Caco-2 (cell line): ENCODE measurements around the gene TOMM7. TPM values are rescaled to one million over a fixed set of nuclear protein-coding genes. Genes with fewer than 3 reads are reported as not detected.

ENCODE experiments used
- BruUV-seq: library from RNA; stranded (reverse); fragments of 400-500 nt; replicated peaks from 2 replicates; lab custom pipeline; 2021; lab: Mats Ljungman, UMichigan
- CTCF ChIA-PET: fragments of 300-600 bp; sonication (Branson Sonifier 250); formaldehyde crosslinking; loops from one replicate; lab custom pipeline; 2022; ENCODE audit warnings: antibody characterized with exemption; lab: Charles Lee
- POLR2A ChIA-PET: fragments of 300-600 bp; sonication (Branson Sonifier 250); formaldehyde crosslinking; loops from one replicate; lab custom pipeline; 2022; ENCODE audit warnings: antibody characterized with exemption; lab: Charles Lee
- DNase-seq, 2 experiments: peaks; one replicate each; pipeline versions ENCODE4 v3.0.0 to v3.0.0-alpha.2; 2020 to 2022
- H3K27me3 ChIP-seq: replicated peaks from 2 replicates; pipeline ENCODE4 v1.6.0; 2011; ENCODE audit warnings: low read length; ENCODE audit not compliant: control insufficient read depth, insufficient read depth
- H3K36me3 ChIP-seq: 2 replicates; pipeline ENCODE4 v1.5.1; 2011; ENCODE audit warnings: low read length; ENCODE audit not compliant: control insufficient read depth, insufficient read depth
- H3K4me1 ChIP-seq: fragments of 250-450 bp; sonication (Bioruptor Pico); 2 replicates; pipeline ENCODE4 v1.5.1; 2020; ENCODE audit warnings: mild to moderate bottlenecking
- H3K4me3 ChIP-seq: 2 replicates; pipeline ENCODE4 v1.5.1; 2011; ENCODE audit warnings: low read depth, mild to moderate bottlenecking, control low read depth, low read length
- H3K9me3 ChIP-seq: fragments of 250-450 bp; sonication (Bioruptor Pico); 2 replicates; pipeline ENCODE4 v1.5.1; 2020; ENCODE audit warnings: mild to moderate bottlenecking, moderate library complexity
- H3K27ac Mint-ChIP-seq: one replicate; pipeline ENCODE4 v1.8.0; 2022; ENCODE audit warnings: mixed read lengths; ENCODE audit not compliant: unreplicated experiment
- H3K27me3 Mint-ChIP-seq: one replicate; pipeline ENCODE4 v1.8.0; 2022; ENCODE audit warnings: mixed read lengths; ENCODE audit not compliant: insufficient read depth, unreplicated experiment
- H3K36me3 Mint-ChIP-seq: one replicate; pipeline ENCODE4 v1.8.0; 2022; ENCODE audit warnings: mild to moderate bottlenecking, mixed read lengths; ENCODE audit not compliant: insufficient read depth, unreplicated experiment
- H3K4me1 Mint-ChIP-seq: one replicate; pipeline ENCODE4 v1.8.0; 2022; ENCODE audit warnings: low read depth, mixed read lengths; ENCODE audit not compliant: unreplicated experiment
- H3K4me3 Mint-ChIP-seq: one replicate; pipeline ENCODE4 v1.8.0; 2022; ENCODE audit warnings: mild to moderate bottlenecking, moderate library complexity, mixed read lengths; ENCODE audit not compliant: unreplicated experiment
- H3K9me3 Mint-ChIP-seq: one replicate; pipeline ENCODE4 v1.8.0; 2022; ENCODE audit warnings: mixed read lengths; ENCODE audit not compliant: unreplicated experiment
- CTCF ChIP-seq, 2 experiments: fragments of 200-600 bp in 1 of 2; IDR thresholded peaks; 1 replicate in 1 of 2; 2 replicates in 1 of 2; pipeline versions ENCODE4 v1.5.1 to v1.8.0; 2011 to 2022; ENCODE audit warnings: antibody characterized with exemption in 1 of 2, control low read depth in 1 of 2, inconsistent platforms in 1 of 2, low read depth in 1 of 2, low read length in 1 of 2, mild to moderate bottlenecking in 1 of 2, moderate library complexity in 1 of 2; ENCODE audit not compliant: insufficient read depth in 1 of 2, severe bottlenecking in 1 of 2, unreplicated experiment in 1 of 2
- intact Hi-C: fragments of 100-400 bp; cut with micrococcal nuclease; formaldehyde crosslinking; loops from one replicate; pipeline ENCODE4 v1.10.0; 2022; ENCODE audit not compliant: unreplicated experiment
- total RNA-seq: library from RNA; stranded (reverse); gene quantifications from 2 replicates; pipeline ENCODE4 v1.2.3, GENCODE V29; 2022

TOMM7 gene
- total RNA-seq, 1 experiment from 2014 or later, result 220 TPM

DNA sequence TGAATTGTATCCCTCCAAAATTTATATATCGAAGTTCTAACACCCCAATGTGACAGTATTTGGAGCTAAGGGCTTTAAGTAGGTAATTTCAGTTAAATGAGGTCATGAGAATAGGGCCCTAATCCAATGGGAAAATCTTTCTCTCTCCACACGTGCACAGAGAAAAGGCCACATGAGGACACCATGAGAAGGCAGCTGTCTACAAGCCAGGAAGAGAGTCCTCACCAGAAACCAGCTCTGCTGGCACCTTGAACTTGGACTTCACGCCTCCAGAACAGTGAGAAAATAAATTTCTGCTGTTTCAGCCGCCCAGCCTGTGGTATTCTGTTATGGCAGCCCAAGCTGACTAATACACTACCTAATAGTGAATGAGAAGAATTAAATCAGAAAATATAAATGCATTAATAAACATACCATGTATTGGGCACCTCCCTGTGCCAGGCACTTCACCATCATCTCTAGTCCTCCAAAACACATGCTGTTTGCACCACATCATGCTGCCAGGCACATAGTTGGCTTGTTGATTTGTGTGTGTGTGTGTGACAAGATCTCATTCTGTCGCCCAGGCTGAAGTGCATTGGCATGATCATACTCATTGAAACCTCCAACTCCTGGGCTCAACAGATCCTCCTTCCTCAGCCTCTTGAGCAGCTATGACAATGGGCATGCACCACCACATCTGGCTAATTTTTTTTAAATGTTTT lies 9.1 kb upstream of the TOMM7 start:
- intact Hi-C loops, result no loop called here
- ChIA-PET CTCF (no interaction called here), POLR2A (no interaction called here)
- Mint-ChIP-seq H3K36me3 (no peaks in the 10 kb centered on the region), H3K9me3 (no peaks in the 10 kb centered on the region), H3K4me3 (no peak overlapping the region), H3K27me3 (no peaks in the 10 kb centered on the region), H3K4me1 (peaks cover 12% of the 10 kb centered on the region), H3K27ac (no peak overlapping the region)
- peaks cover 19% of the 10 kb centered on the region for H3K4me1 ChIP-seq
- no peaks in the 10 kb centered on the region for H3K27me3 ChIP-seq
- DNase-seq, result no peak
- TF ChIP-seq CTCF (IDR thresholded peaks at IDR 0.05; ENCODE audit: insufficient read depth in 1 of 2, low read depth in 1 of 2, low read length in 1 of 2, severe bottlenecking in 1 of 2, unreplicated experiment in 1 of 2), result no peak
- H3K9me3 ChIP-seq, result no peaks in the 10 kb centered on the region
- no peaks in the 10 kb centered on the region for H3K36me3 ChIP-seq
- H3K4me3 ChIP-seq, result no peak overlapping the region
- BruUV-seq, result no TSS peak

GRCh38 chr7:22827563-22827962 lies 4.9 kb upstream of the TOMM7 start:
- peaks cover 3% of the 10 kb centered on the region for H3K36me3 Mint-ChIP-seq
- H3K27me3 Mint-ChIP-seq, result no peaks in the 10 kb centered on the region
- BruUV-seq, result no TSS peak
- CTCF ChIA-PET, result no interaction called here
- H3K4me1 Mint-ChIP-seq, result no peaks in the 10 kb centered on the region
- no peak overlapping the region for H3K4me3 Mint-ChIP-seq
- no peak for DNase-seq
- no peaks in the 10 kb centered on the region for H3K9me3 Mint-ChIP-seq
- POLR2A ChIA-PET, result no interaction called here
- H3K27ac Mint-ChIP-seq, result no peak overlapping the region
- Histone ChIP-seq H3K27me3 (no peaks in the 10 kb centered on the region), H3K4me3 (no peak overlapping the region), H3K4me1 (peaks cover under 1% of the 10 kb centered on the region; the same call in 1 of the 2 replicates), H3K9me3 (no peaks in the 10 kb centered on the region), H3K36me3 (no peaks in the 10 kb centered on the region)
- TF ChIP-seq CTCF (IDR thresholded peaks at IDR 0.05; ENCODE audit: insufficient read depth in 1 of 2, low read depth in 1 of 2, low read length in 1 of 2, severe bottlenecking in 1 of 2, unreplicated experiment in 1 of 2), result no peak
- intact Hi-C loops, result no loop called here

GRCh38 chr7:22826593-22826992 lies 3.9 kb upstream of the TOMM7 start:
- H3K4me3 ChIP-seq, result no peak overlapping the region
- Mint-ChIP-seq H3K27ac (no peak overlapping the region), H3K36me3 (peaks cover 9% of the 10 kb centered on the region), H3K4me1 (no peaks in the 10 kb centered on the region), H3K4me3 (no peak overlapping the region), H3K9me3 (no peaks in the 10 kb centered on the region), H3K27me3 (no peaks in the 10 kb centered on the region)
- no peaks in the 10 kb centered on the region; the same call in 1 of the 2 replicates for H3K4me1 ChIP-seq
- H3K36me3 ChIP-seq, result no peaks in the 10 kb centered on the region
- TF ChIP-seq CTCF (IDR thresholded peaks at IDR 0.05; ENCODE audit: insufficient read depth in 1 of 2, low read depth in 1 of 2, low read length in 1 of 2, severe bottlenecking in 1 of 2, unreplicated experiment in 1 of 2), result no peak
- ChIA-PET POLR2A (no interaction called here), CTCF (no interaction called here)
- no peaks in the 10 kb centered on the region for H3K9me3 ChIP-seq
- no peaks in the 10 kb centered on the region for H3K27me3 ChIP-seq
- DNase-seq, result no peak
- no TSS peak for BruUV-seq
- intact Hi-C loops, result no loop called here
